Measurements from ENCODE around the gene SETD1B. TPM values are rescaled to one million over a fixed set of nuclear protein-coding genes. Genes with fewer than 3 reads are reported as not detected.

SETD1B gene
- polyA plus RNA-seq, 4 donors, result 3.6 to 13.0 (median 6.6) TPM

DNA sequence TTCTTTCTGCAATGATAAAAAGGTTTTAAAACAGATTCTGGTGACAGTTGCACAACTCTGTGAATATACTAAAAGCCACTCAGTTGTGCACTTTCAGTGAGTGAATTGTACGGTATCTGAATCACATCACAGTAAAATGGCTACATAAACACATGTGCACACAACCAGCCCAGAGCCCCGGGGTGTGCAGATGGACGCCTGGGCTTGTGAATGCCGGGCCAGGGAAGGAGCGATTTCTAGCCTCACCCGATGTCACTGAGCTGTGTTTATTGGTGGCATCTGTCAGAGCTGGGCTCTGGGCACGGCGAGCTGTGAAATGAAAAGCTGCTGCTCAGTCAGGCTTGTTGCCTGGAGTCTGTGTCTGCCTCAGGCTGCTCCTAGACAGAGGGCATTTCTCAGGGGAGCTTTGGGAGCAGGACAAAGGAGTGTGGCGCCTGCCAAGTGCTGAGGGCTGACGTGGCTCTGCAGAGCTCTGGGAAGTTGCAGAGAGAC, 36.2 kb upstream of the SETD1B start:
- Histone ChIP-seq H3K9me3 (ENCODE audit: control insufficient read depth in 2 of 2, insufficient read depth in 1 of 2, low read depth in 1 of 2, low read length in 1 of 2) (no peaks in the 10 kb centered on the region), H3K4me3 (ENCODE audit: low read depth in 1 of 3, low read length in 3 of 3) (no peak overlapping the region), H3K36me3 (ENCODE audit: control insufficient read depth in 3 of 3, insufficient read depth in 2 of 3, low read depth in 1 of 3, low read length in 3 of 3) (peaks cover 0 to 43% (median 0%) of the 10 kb centered on the region in 3 donors), H3K27ac (ENCODE audit: low read depth in 1 of 3, low read length in 2 of 3) (no peak overlapping the region), H3K4me1 (ENCODE audit: control insufficient read depth in 3 of 3, insufficient read depth in 2 of 3, low read depth in 1 of 3, low read length in 2 of 3) (peaks cover 0 to 32% (median 3%) of the 10 kb centered on the region in 3 donors), H3K27me3 (ENCODE audit: control insufficient read depth in 3 of 3, insufficient read depth in 3 of 3, low read length in 3 of 3) (no peaks in the 10 kb centered on the region)
- FAIRE-seq (no peak), DNase-seq (no peak)
- WGBS, 3 donors, result 70 to 86% (median 80%) methylated on average over 10 of the region's 10 CpGs

DNA sequence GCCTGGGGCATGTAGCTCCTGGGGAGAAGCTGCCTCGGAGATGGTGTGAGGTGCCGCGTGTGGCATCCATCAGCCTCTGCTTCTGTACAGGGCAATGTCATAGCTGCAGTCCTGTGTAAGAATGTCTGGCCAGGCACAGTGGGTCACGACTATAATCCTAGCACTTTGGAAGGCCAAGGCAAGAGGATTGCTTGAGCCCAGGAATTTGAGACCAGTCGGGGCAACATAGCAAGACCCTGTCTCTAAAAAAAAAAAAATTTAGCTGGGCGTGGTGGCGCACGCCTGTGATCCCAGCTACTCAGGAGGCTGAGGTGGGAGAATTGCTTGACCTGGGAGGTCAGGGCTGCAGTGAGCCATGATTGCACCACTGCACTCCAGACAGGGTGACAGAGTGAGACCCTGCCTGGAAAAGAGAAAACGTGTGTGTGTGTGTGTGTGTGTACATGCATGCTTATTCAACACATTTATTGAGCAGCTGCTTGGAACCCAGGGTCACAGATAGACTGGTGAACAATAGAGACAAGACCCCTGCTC, 34.4 kb upstream of the SETD1B start:
- Histone ChIP-seq H3K27me3 (ENCODE audit: control insufficient read depth in 3 of 3, insufficient read depth in 3 of 3, low read length in 3 of 3) (no peaks in the 10 kb centered on the region), H3K4me3 (ENCODE audit: low read depth in 1 of 3, low read length in 3 of 3) (no peak overlapping the region), H3K9me3 (ENCODE audit: control insufficient read depth in 2 of 2, insufficient read depth in 1 of 2, low read depth in 1 of 2, low read length in 1 of 2) (no peaks in the 10 kb centered on the region), H3K36me3 (ENCODE audit: control insufficient read depth in 3 of 3, insufficient read depth in 2 of 3, low read depth in 1 of 3, low read length in 3 of 3) (peaks cover 0 to 43% (median 0%) of the 10 kb centered on the region in 3 donors), H3K4me1 (ENCODE audit: control insufficient read depth in 3 of 3, insufficient read depth in 2 of 3, low read depth in 1 of 3, low read length in 2 of 3) (peaks cover 0 to 40% (median 3%) of the 10 kb centered on the region in 3 donors), H3K27ac (ENCODE audit: low read depth in 1 of 3, low read length in 2 of 3) (peak overlapping the region in 2 of 3 donors; percentile 35 to 84)
- no peak for DNase-seq
- FAIRE-seq, result no peak
- 88 to 93% (median 90%) methylated on average over 9 of the region's 9 CpGs for WGBS, 3 donors

DNA sequence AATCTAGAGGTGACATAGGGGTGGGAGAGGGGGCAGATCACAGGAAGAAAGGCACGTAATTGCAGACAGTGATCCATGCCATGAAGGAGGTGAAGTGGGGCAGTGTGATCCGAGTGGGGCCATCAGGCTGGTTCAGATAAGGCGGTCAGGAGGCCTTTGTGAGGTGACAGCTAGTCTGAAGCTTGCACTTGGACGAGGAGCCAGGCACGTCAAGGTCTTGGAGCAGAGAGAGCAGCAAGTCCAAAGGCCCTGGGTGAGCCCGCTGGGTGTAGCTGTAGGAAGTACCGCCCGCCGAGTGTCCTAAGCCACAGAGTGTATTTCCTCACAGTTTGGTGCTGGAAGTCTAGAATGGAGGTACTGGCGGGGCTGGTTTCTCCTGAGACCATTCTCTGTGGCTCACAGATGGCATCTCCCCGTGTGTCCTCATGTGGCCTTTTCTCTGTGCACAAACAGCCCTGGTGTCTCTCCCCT, 33.9 kb upstream of the SETD1B start:
- 19 to 63% (median 30%) methylated on average over 11 of the region's 11 CpGs for WGBS, 3 donors
- no peaks in the 10 kb centered on the region for H3K27me3 ChIP-seq (ENCODE audit: control insufficient read depth in 3 of 3, insufficient read depth in 3 of 3, low read length in 3 of 3)
- peak overlapping the region; percentile 35 to 93 (median 84) for H3K27ac ChIP-seq (ENCODE audit: low read depth in 1 of 3, low read length in 2 of 3)
- peaks cover 0 to 40% (median 3%) of the 10 kb centered on the region in 3 donors for H3K4me1 ChIP-seq (ENCODE audit: control insufficient read depth in 3 of 3, insufficient read depth in 2 of 3, low read depth in 1 of 3, low read length in 2 of 3)
- H3K36me3 ChIP-seq (ENCODE audit: control insufficient read depth in 3 of 3, insufficient read depth in 2 of 3, low read depth in 1 of 3, low read length in 3 of 3), result peaks cover 0 to 48% (median 0%) of the 10 kb centered on the region in 3 donors
- DNase-seq (peak; percentile 91 to 96), FAIRE-seq (no peak)
- no peak overlapping the region for H3K4me3 ChIP-seq (ENCODE audit: low read depth in 1 of 3, low read length in 3 of 3)
- H3K9me3 ChIP-seq (ENCODE audit: control insufficient read depth in 2 of 2, insufficient read depth in 1 of 2, low read depth in 1 of 2, low read length in 1 of 2), result no peaks in the 10 kb centered on the region

DNA sequence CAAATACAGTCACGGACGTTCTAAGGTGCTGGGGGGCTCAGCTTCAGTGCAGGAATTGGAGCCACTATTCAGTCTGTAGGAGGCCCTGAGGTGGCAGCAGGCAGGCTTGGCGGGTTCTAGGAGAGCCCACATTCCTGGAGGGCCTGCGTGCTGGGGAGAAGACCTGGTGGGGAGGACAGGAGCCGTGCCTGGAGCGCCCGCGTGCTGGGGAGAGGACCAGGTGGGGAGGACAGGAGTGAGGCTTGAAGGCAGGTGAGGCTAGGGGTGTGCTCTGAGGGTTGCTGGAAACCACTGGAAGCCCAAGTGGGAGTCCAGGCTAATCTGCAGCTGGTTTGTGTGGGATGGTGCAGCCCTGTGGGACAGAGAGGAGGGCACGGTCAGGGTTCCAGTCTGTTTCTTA, 33.4 kb upstream of the SETD1B start:
- DNase-seq (no peak), FAIRE-seq (no peak)
- H3K27ac ChIP-seq (ENCODE audit: low read depth in 1 of 3, low read length in 2 of 3), result peak overlapping the region; percentile 3 to 93 (median 84)
- peaks cover 0 to 40% (median 3%) of the 10 kb centered on the region in 3 donors for H3K4me1 ChIP-seq (ENCODE audit: control insufficient read depth in 3 of 3, insufficient read depth in 2 of 3, low read depth in 1 of 3, low read length in 2 of 3)
- peaks cover 0 to 48% (median 0%) of the 10 kb centered on the region in 3 donors for H3K36me3 ChIP-seq (ENCODE audit: control insufficient read depth in 3 of 3, insufficient read depth in 2 of 3, low read depth in 1 of 3, low read length in 3 of 3)
- no peaks in the 10 kb centered on the region for H3K27me3 ChIP-seq (ENCODE audit: control insufficient read depth in 3 of 3, insufficient read depth in 3 of 3, low read length in 3 of 3)
- no peaks in the 10 kb centered on the region for H3K9me3 ChIP-seq (ENCODE audit: control insufficient read depth in 2 of 2, insufficient read depth in 1 of 2, low read depth in 1 of 2, low read length in 1 of 2)
- 69 to 73% (median 72%) methylated on average over 9 of the region's 9 CpGs for WGBS, 3 donors
- H3K4me3 ChIP-seq (ENCODE audit: low read depth in 1 of 3, low read length in 3 of 3), result no peak overlapping the region

DNA sequence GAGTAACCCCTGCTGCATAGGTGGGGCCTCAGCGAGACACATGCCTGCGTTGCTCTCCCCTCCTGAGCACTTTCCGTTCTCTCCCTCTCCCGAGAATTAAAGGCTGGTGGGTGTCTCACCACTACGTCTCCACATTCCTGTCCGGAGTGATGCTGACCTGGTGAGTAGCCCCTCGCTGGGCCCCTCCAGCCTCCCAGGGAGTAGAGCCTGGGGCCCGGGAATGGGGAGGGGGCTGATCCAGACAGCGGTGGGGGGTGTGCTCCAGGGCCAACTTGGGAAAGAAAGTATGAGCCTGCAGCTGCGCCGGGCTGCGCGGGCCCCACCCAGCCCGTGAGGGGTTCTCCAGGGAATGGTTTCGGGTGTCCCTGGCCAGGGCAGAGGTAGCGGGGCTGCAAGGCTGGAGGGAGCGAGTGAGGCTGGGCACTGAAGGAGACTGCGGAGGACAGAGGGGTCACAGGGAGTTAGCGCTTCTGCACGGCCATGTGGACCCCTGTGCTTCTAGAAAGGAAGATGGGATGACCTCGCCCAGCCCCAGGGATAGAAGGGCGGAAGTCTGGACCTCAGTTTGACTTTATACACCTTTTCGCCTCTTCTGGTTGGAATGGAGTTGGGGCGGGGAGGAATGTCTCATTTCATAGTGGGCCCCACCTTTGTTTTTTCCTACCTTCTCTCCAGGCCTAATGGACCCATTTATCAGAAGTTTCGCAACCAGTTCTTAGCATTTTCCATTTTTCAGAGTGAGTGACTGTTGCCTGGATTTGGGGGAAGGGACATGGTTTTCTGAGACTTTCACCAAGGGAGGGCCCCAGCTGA, 32.8 kb upstream of the SETD1B start:
- Histone ChIP-seq H3K27me3 (ENCODE audit: control insufficient read depth in 3 of 3, insufficient read depth in 3 of 3, low read length in 3 of 3) (no peaks in the 10 kb centered on the region), H3K27ac (ENCODE audit: low read depth in 1 of 3, low read length in 2 of 3) (peak overlapping the region in 1 of 3 donors; percentile 84), H3K4me1 (ENCODE audit: control insufficient read depth in 3 of 3, insufficient read depth in 2 of 3, low read depth in 1 of 3, low read length in 2 of 3) (peaks cover 0 to 40% (median 3%) of the 10 kb centered on the region in 3 donors), H3K9me3 (ENCODE audit: control insufficient read depth in 2 of 2, insufficient read depth in 1 of 2, low read depth in 1 of 2, low read length in 1 of 2) (no peaks in the 10 kb centered on the region), H3K36me3 (ENCODE audit: control insufficient read depth in 3 of 3, insufficient read depth in 2 of 3, low read depth in 1 of 3, low read length in 3 of 3) (peaks cover 0 to 47% (median 0%) of the 10 kb centered on the region in 3 donors), H3K4me3 (ENCODE audit: low read depth in 1 of 3, low read length in 3 of 3) (no peak overlapping the region)
- 85 to 95% (median 94%) methylated on average over 25 of the region's 25 CpGs for WGBS, 3 donors
- FAIRE-seq (no peak), DNase-seq (no peak)

DNA sequence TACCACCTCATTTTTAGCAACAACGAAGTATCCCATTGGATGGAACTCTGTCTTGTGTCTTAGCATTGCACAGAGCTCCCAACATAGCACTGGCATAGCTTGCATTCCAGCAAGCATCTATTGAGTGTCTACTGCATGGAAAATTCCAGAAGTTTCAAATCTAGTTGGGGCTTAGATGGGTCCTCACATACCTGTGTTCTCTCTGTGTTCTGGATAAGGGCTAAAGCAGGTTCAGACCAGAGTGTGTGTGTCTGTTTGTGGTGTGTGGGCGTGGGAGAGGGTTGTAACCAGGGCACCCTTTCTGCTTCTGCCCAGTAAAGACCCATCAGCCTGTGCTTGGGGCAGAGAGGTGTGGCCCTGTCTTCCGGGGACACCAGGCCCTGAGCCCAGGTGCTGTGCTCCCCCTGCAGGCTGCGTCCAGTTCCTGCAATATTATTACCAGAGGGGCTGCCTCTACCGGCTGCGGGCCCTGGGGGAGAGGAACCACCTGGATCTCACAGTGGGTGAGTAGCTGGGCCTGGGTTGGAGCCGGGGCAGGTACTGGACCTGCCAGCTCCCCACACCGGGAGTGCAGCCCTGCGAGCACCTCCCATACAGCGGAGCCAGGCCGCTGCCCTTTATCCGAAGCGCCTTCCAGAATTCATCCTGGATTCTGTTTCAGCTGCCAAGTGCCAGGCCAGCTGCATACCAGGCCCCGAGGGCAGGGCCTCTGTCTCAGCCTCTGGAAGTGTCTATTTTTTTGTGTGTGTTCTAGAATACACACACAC, 30.6 kb upstream of the SETD1B start:
- no peak overlapping the region for H3K4me3 ChIP-seq (ENCODE audit: low read depth in 1 of 3, low read length in 3 of 3)
- H3K36me3 ChIP-seq (ENCODE audit: control insufficient read depth in 3 of 3, insufficient read depth in 2 of 3, low read depth in 1 of 3, low read length in 3 of 3), result peaks cover 0 to 46% (median 0%) of the 10 kb centered on the region in 3 donors
- H3K27me3 ChIP-seq (ENCODE audit: control insufficient read depth in 3 of 3, insufficient read depth in 3 of 3, low read length in 3 of 3), result no peaks in the 10 kb centered on the region
- DNase-seq (peak; percentile 83 to 86), FAIRE-seq (no peak)
- 27 to 44% (median 32%) methylated on average over 14 of the region's 14 CpGs for WGBS, 3 donors
- peaks cover 0 to 43% (median 3%) of the 10 kb centered on the region in 3 donors for H3K4me1 ChIP-seq (ENCODE audit: control insufficient read depth in 3 of 3, insufficient read depth in 2 of 3, low read depth in 1 of 3, low read length in 2 of 3)
- peak overlapping the region in 1 of 3 donors; percentile 24 for H3K27ac ChIP-seq (ENCODE audit: low read depth in 1 of 3, low read length in 2 of 3)
- H3K9me3 ChIP-seq (ENCODE audit: control insufficient read depth in 2 of 2, insufficient read depth in 1 of 2, low read depth in 1 of 2, low read length in 1 of 2), result no peaks in the 10 kb centered on the region

DNA sequence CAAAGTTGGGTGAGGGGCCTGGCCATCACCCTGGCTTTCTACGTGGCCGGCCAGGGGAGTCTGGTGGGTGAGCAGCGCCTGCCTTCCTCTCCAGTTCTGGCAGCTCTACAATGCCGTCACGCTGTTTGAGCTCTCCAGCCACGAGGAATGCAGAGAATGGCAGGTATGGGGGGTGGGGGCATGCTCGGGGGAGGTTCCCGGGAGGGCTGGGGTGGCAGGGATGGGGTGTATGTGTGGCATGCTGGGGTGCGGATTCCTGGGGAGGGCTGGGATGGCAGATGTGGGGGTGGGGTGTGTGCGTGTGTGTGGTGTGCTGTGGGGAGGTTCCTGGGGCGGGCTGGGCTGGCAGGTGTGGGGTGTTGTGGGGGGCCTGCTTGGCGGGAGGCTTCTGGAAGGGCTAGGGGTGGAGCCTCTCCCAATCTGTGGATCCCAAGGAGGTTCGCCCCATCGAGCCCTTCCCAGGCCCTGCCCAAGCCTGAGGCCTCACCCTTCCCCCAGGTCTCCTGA, 28.8 kb upstream of the SETD1B start:
- Histone ChIP-seq H3K4me1 (ENCODE audit: control insufficient read depth in 3 of 3, insufficient read depth in 2 of 3, low read depth in 1 of 3, low read length in 2 of 3) (peaks cover 0 to 34% (median 3%) of the 10 kb centered on the region in 3 donors), H3K27me3 (ENCODE audit: control insufficient read depth in 3 of 3, insufficient read depth in 3 of 3, low read length in 3 of 3) (no peaks in the 10 kb centered on the region), H3K9me3 (ENCODE audit: control insufficient read depth in 2 of 2, insufficient read depth in 1 of 2, low read depth in 1 of 2, low read length in 1 of 2) (no peaks in the 10 kb centered on the region), H3K4me3 (ENCODE audit: low read depth in 1 of 3, low read length in 3 of 3) (no peak overlapping the region), H3K27ac (ENCODE audit: low read depth in 1 of 3, low read length in 2 of 3) (no peak overlapping the region), H3K36me3 (ENCODE audit: control insufficient read depth in 3 of 3, insufficient read depth in 2 of 3, low read depth in 1 of 3, low read length in 3 of 3) (peaks cover 0 to 59% (median 3%) of the 10 kb centered on the region in 3 donors)
- WGBS, 3 donors, result 87 to 90% (median 88%) methylated on average over 14 of the region's 14 CpGs
- FAIRE-seq (no peak), DNase-seq (no peak)

DNA sequence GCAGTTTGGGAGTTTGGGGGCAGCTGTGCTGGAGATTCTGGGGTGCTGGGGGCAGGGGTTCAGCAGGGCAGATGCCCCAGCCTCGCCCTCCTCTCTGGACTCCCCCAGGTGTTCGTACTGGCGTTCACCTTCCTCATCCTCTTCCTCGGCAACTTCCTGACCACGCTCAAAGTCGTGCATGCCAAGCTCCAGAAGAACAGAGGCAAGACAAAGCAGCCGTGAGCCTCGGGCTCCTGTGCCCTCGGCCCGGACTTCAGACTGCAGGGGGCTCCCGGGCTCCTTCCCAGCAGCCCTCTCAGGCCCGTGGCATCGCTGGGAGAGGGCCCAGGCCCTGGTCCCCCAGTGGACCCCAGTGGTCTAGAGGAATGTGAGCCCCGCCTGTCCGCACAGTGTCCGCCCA, 28.3 kb upstream of the SETD1B start:
- no peaks in the 10 kb centered on the region for H3K9me3 ChIP-seq (ENCODE audit: control insufficient read depth in 2 of 2, insufficient read depth in 1 of 2, low read depth in 1 of 2, low read length in 1 of 2)
- WGBS, 3 donors, result 81 to 88% (median 85%) methylated on average over 13 to 16 of the region's 16 CpGs
- FAIRE-seq (no peak), DNase-seq (no peak)
- no peak overlapping the region for H3K27ac ChIP-seq (ENCODE audit: low read depth in 1 of 3, low read length in 2 of 3)
- no peaks in the 10 kb centered on the region for H3K27me3 ChIP-seq (ENCODE audit: control insufficient read depth in 3 of 3, insufficient read depth in 3 of 3, low read length in 3 of 3)
- H3K4me1 ChIP-seq (ENCODE audit: control insufficient read depth in 3 of 3, insufficient read depth in 2 of 3, low read depth in 1 of 3, low read length in 2 of 3), result peaks cover 0 to 29% (median 0%) of the 10 kb centered on the region in 3 donors
- no peak overlapping the region for H3K4me3 ChIP-seq (ENCODE audit: low read depth in 1 of 3, low read length in 3 of 3)
- peaks cover under 1 to 61% (median 7%) of the 10 kb centered on the region in 3 donors for H3K36me3 ChIP-seq (ENCODE audit: control insufficient read depth in 3 of 3, insufficient read depth in 2 of 3, low read depth in 1 of 3, low read length in 3 of 3)

All from small intestine (tissue), 7 donors.